K562 (cell line): Measurements from ENCODE around the gene GRB14. TPM values are rescaled to one million over a fixed set of nuclear protein-coding genes. Genes with fewer than 3 reads are reported as not detected.

Source experiments
- ATAC-seq: fragments of 200-7000 bp; cut with Tn5 transposase; 3 replicates; pipeline ENCODE4 v1.9.1; 2020; ENCODE audit warnings: moderate library complexity
- BruUV-seq: library from RNA; stranded (reverse); fragments of 400-500 nt; replicated peaks from 2 replicates; lab custom pipeline; 2021; lab: Mats Ljungman, UMichigan
- CTCF ChIA-PET: fragments of 300-600 bp; formaldehyde crosslinking; extraction: SDS; loops from one replicate; lab custom pipeline; 2021; ENCODE audit warnings: low intra/inter-chr PET ratio; lab: Yijun Ruan, JAX
- POLR2A ChIA-PET: fragments of 300-600, 350-650 bp; sonication (Branson Sonifier 250); formaldehyde crosslinking; extraction: SDS; loops from one replicate; lab custom pipeline; 2021; ENCODE audit warnings: antibody characterized with exemption, inconsistent platforms; lab: Yijun Ruan, JAX
- DNase-seq, 4 experiments: peaks; one replicate each; pipeline versions ENCODE4 v3.0.0 to v3.0.0-alpha.2; 2011 to 2018; ENCODE audit warnings: low spot score in 3 of 4, mixed read lengths in 3 of 4; ENCODE audit errors: extremely low read depth in 1 of 4
- FAIRE-seq: peaks from 2 replicates; lab custom pipeline; 2011; peaks lifted over from hg19 to GRCh38; lab: Jason Lieb, UNC
- H2AFZ ChIP-seq: 2 replicates; pipeline ENCODE4 v1.6.0; 2011; ENCODE audit warnings: low read depth, low read length, control low read depth, inconsistent platforms
- H3K27ac ChIP-seq: fragments of 200-600 bp; 3 replicates; pipeline ENCODE4 v1.8.0; 2011; ENCODE audit warnings: low read depth, mild to moderate bottlenecking, control low read depth, inconsistent platforms, low read length, moderate library complexity, mixed read lengths; ENCODE audit errors: extremely low read depth
- H3K27me3 ChIP-seq, 2 experiments: fragments of 300-600 bp in 1 of 2; 2 replicates in 1 of 2; 3 replicates in 1 of 2; pipeline versions ENCODE4 v1.6.0 to v1.8.0; 2011; ENCODE audit warnings: inconsistent platforms in 2 of 2, low read length in 2 of 2, mild to moderate bottlenecking in 1 of 2, mixed read lengths in 1 of 2, moderate library complexity in 1 of 2; ENCODE audit not compliant: control insufficient read depth in 2 of 2, insufficient read depth in 2 of 2
- H3K36me3 ChIP-seq: fragments of 300-600 bp; 3 replicates; pipeline ENCODE4 v1.8.0; 2011; ENCODE audit warnings: mild to moderate bottlenecking, low read length, inconsistent platforms; ENCODE audit not compliant: control insufficient read depth, insufficient read depth
- H3K4me1 ChIP-seq, 2 experiments: fragments of 200-600 bp in 1 of 2; replicated peaks in 1 of 2; 2 replicates in 1 of 2; 3 replicates in 1 of 2; pipeline versions ENCODE4 v1.5.1 to v1.8.0; 2011; ENCODE audit warnings: inconsistent platforms in 2 of 2, low read length in 2 of 2, mild to moderate bottlenecking in 1 of 2, mixed read lengths in 1 of 2, moderate library complexity in 1 of 2; ENCODE audit not compliant: control insufficient read depth in 2 of 2, insufficient read depth in 2 of 2
- H3K4me2 ChIP-seq: 2 replicates; pipeline ENCODE4 v1.6.1; 2011; ENCODE audit warnings: low read length, control low read depth, inconsistent platforms, mixed read lengths; ENCODE audit not compliant: insufficient read depth
- H3K4me3 ChIP-seq: fragments of 200-600 bp; sonication (generic), shearing (Covaris generic); 2 replicates; pipeline ENCODE4 v1.5.1; 2016; ENCODE audit warnings: control low read depth, inconsistent platforms
- H3K79me2 ChIP-seq: fragments of 200-600 bp; 3 replicates; pipeline ENCODE4 v1.8.0; 2011; ENCODE audit warnings: low read length, inconsistent platforms; ENCODE audit not compliant: control insufficient read depth, insufficient read depth
- H3K9ac ChIP-seq, 2 experiments: 2 replicates each; pipeline versions ENCODE4 v1.6.0 to v1.6.1; 2011; ENCODE audit warnings: low read depth in 2 of 2, low read length in 2 of 2, control low read depth in 1 of 2, inconsistent platforms in 1 of 2, mild to moderate bottlenecking in 1 of 2, mixed read lengths in 1 of 2; ENCODE audit not compliant: insufficient read depth in 1 of 2
- H3K9me1 ChIP-seq: one replicate; pipeline ENCODE4 v1.6.0; 2011; ENCODE audit warnings: inconsistent platforms, mild to moderate bottlenecking, low read length, moderate library complexity; ENCODE audit not compliant: control insufficient read depth, insufficient read depth
- H3K9me3 ChIP-seq: replicated peaks from 2 replicates; pipeline ENCODE4 v1.5.1; 2011; ENCODE audit warnings: low read depth, low read length, inconsistent platforms; ENCODE audit not compliant: control insufficient read depth, insufficient read depth
- H4K20me1 ChIP-seq: replicated peaks from 2 replicates; pipeline ENCODE4 v1.6.1; 2011; ENCODE audit warnings: low read length, inconsistent platforms, mixed read lengths; ENCODE audit not compliant: control insufficient read depth, insufficient read depth
- CEBPG ChIP-seq, 3 experiments: fragments of 200-800 bp in 1 of 3; sonication (Bioruptor generic) in 1 of 3; sonication (generic) in 1 of 3; formaldehyde crosslinking in 1 of 3; IDR thresholded peaks in 2 of 3; conservative IDR thresholded peaks in 1 of 3; 2 replicates each; pipeline versions ENCODE4 v1.6.1 to v1.8.0; 2016 to 2022; ENCODE audit warnings: missing compliant biosample characterization in 2 of 3, missing genetic modification characterization in 2 of 3, mild to moderate bottlenecking in 1 of 3, missing genetic modification reagents in 1 of 3
- GTF2E2 ChIP-seq: fragments of 200-800 bp; sonication (Bioruptor generic); IDR thresholded peaks from 2 replicates; pipeline ENCODE4 v1.6.1; 2016; ENCODE audit warnings: missing genetic modification characterization, missing compliant biosample characterization
- RAD21 ChIP-seq, 2 experiments: fragments of 250-450 bp in 1 of 2; fragments of 450-650 bp in 1 of 2; sonication (Bioruptor Pico) in 1 of 2; formaldehyde crosslinking in 1 of 2; IDR thresholded peaks in 1 of 2; conservative IDR thresholded peaks in 1 of 2; 2 replicates each; pipeline versions ENCODE4 v1.4.0 to v1.8.0; 2020 to 2022; ENCODE audit warnings: mild to moderate bottlenecking in 2 of 2, moderate library complexity in 1 of 2
- RAD51 ChIP-seq: fragments of 450-650 bp; IDR thresholded peaks from 2 replicates; pipeline ENCODE4 v1.7.1; 2016; ENCODE audit warnings: low read depth, mild to moderate bottlenecking, borderline replicate concordance
- WGBS: fragments of 100-300 bp; shearing (Covaris generic); methylation state at CpG from one replicate; pipeline ENCODE4 v1.1.6; 2016; ENCODE audit warnings: low coverage, mixed read lengths; ENCODE audit not compliant: insufficient coverage; ENCODE audit errors: missing lambda C conversion rate; 5-methylcytosine and 5-hydroxymethylcytosine counted together
- in situ Hi-C: fragments of 300-500 bp; cut with MboI; formaldehyde crosslinking; loops from 4 replicates; pipeline ENCODE4 v1.15.0; 2018; ENCODE audit warnings: inconsistent platforms, mixed read lengths
- intact Hi-C: fragments of 100-400 bp; cut with micrococcal nuclease; formaldehyde crosslinking; loops from 2 replicates; pipeline ENCODE4 v1.14.2; 2022
- polyA plus RNA-seq, 8 experiments: library from polyadenylated mRNA; depleted of rRNA in 4 of 8; stranded (reverse) in 5 of 8; unstranded in 3 of 8; fragments of >200 nt; fragmentation: Nextera tagmentation in 2 of 8; fragmentation: Illumina TruSeq in 1 of 8; extraction: Ambion mirVana in 2 of 8; extraction: Trizol in 1 of 8; gene quantifications; 2 replicates each; pipeline versions ENCODE4 v1.2.1 to v1.2.3, GENCODE V29; 2011 to 2014; ENCODE audit warnings: inconsistent platforms in 1 of 8, missing spikeins in 1 of 8
- total RNA-seq, 7 experiments: library from RNA; depleted of rRNA in 6 of 7; stranded (reverse); fragments of >200 nt in 6 of 7; fragmentation: Illumina TruSeq in 2 of 7; extraction: Trizol in 2 of 7; gene quantifications; 2 replicates each; pipeline versions ENCODE4 v1.2.1 to v1.2.3, GENCODE V29; 2011 to 2021; ENCODE audit warnings: low replicate concordance in 1 of 7
- TF ChIP-seq, protein P1 (sequence below), 3 experiments: IDR thresholded peaks in 2 of 3; conservative IDR thresholded peaks in 1 of 3; 2 replicates each; pipeline ENCODE4 v1.5.1; 2011 to 2012; ENCODE audit warnings: low read length in 3 of 3, mild to moderate bottlenecking in 3 of 3, control low read depth in 2 of 3, improper control_type of control experiment in 1 of 3, inconsistent platforms in 1 of 3, low read depth in 1 of 3, mixed read lengths in 1 of 3, moderate library complexity in 1 of 3; ENCODE audit not compliant: insufficient read depth in 2 of 3

Gene GRB14
- total and polyA plus RNA-seq, 9 of the 15 experiments (the other 6 are each of a cell fraction or from before 2014, with no cell fraction given): not detected

DNA sequence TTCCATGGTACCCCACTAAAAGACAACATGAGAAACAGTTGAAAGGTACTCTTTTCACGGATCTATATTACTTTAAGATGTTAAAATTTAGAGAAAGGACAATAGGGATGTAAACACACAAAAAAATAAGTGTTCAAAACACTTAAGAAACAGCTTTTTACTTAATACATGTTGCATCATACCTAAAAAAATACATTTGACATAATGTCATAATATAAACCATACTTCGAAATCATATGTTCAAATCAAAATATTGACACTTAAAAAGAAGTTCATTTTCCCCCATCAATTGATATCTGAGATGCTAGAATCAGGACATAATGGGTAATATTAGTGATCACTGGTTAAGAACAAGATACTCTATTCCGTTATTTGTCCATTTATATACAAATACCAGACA, 124.9 kb downstream of the GRB14 start:
- no peak overlapping the region for H3K27ac ChIP-seq
- DNase-seq: no peak
- CTCF ChIA-PET: interaction anchor here (0.7 kb wide), 1 partner anchor 16 kb away, joined by 3 read pairs; no protein-coding TSS in a partner anchor
- no peak for TF ChIP-seq RAD51
- no peak for TF ChIP-seq CEBPG (CRISPR knock-in tag; IDR thresholded peaks at IDR 0.05)
- peak in 1 of 2 experiments; percentile 82; a peak in 3 of 4 replicates for TF ChIP-seq CEBPG (tag; conservative IDR thresholded peaks at IDR 0.05 in 1 of 2, IDR thresholded peaks at IDR 0.05 in 1 of 2)
- TF ChIP-seq, all 486 proteins: peak for 1
- no peak overlapping the region for H3K9ac ChIP-seq
- ATAC-seq (no peak), FAIRE-seq (no peak)
- no peaks in the 10 kb centered on the region for H3K36me3 ChIP-seq
- POLR2A ChIA-PET: interaction anchor here (0.6 kb wide), 1 partner anchor 16 kb away, joined by 3 read pairs; no protein-coding TSS in a partner anchor
- no peaks in the 10 kb centered on the region for H3K79me2 ChIP-seq
- in situ Hi-C loops (loop anchor here (25.0 kb wide), 1 partner anchor 1159 kb away; no protein-coding TSS in a partner anchor), intact Hi-C loops (loop anchor here (10.0 kb wide), 1 partner anchor 1342 kb away; no protein-coding TSS in a partner anchor)
- no TSS peak for BruUV-seq
- no peaks in the 10 kb centered on the region for H3K9me3 ChIP-seq
- H3K4me2 ChIP-seq: no peak overlapping the region
- H3K9me1 ChIP-seq: no peaks in the 10 kb centered on the region
- H2AFZ ChIP-seq: no peak overlapping the region
- no peak overlapping the region for H3K4me3 ChIP-seq
- no peaks in the 10 kb centered on the region for H3K4me1 ChIP-seq
- 0% methylated on average over 3 of the region's 3 CpGs for WGBS
- no peaks in the 10 kb centered on the region for H3K27me3 ChIP-seq
- H4K20me1 ChIP-seq: no peaks in the 10 kb centered on the region

DNA sequence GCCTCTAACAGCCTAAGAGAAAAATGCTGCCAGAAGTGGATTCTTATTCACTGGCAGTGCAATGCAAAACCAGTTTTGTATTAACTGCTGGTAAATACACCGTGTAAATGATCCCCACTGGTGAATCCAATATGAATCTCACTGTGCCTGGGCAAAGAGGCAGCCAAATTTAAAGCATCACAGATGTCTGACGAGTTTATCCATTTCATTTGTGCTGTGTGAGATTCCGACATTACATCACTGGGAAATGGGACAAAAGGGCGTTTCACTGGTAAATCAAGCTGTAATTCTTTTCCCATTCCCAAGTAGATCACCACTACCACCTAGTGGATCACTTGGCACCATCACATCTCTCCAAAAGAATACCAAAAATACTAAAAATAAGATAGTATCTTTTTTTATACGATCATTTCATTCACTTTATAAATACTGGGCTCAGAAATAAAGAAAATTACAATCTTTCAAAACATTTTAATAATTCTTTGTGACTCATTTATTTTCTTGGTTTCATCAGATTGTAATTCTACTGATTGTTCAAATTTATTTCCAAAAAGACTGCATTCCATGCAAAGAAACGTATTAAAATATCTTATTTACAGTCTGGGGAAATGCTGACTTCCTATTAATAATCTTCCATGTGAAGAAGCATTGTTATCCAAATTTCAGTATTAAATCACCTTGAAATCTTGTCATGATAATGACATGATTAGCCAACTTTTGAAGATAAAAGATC, 125.6 kb downstream of the GRB14 start:
- Histone ChIP-seq H4K20me1 (no peaks in the 10 kb centered on the region), H2AFZ (no peak overlapping the region), H3K4me1 (no peaks in the 10 kb centered on the region), H3K79me2 (no peaks in the 10 kb centered on the region), H3K9me3 (no peaks in the 10 kb centered on the region), H3K9ac (no peak overlapping the region), H3K9me1 (no peaks in the 10 kb centered on the region), H3K4me2 (no peak overlapping the region), H3K36me3 (no peaks in the 10 kb centered on the region), H3K27me3 (no peaks in the 10 kb centered on the region), H3K27ac (no peak overlapping the region), H3K4me3 (no peak overlapping the region)
- 0% methylated on average over 6 of the region's 6 CpGs for WGBS
- no peak for TF ChIP-seq GTF2E2 (tag)
- peak; percentile 23 to 37; a peak in 2 of 4 replicates for TF ChIP-seq RAD21 (CRISPR knock-in tag; conservative IDR thresholded peaks at IDR 0.05 in 1 of 2, IDR thresholded peaks at IDR 0.05 in 1 of 2)
- TF ChIP-seq, protein P1, sequence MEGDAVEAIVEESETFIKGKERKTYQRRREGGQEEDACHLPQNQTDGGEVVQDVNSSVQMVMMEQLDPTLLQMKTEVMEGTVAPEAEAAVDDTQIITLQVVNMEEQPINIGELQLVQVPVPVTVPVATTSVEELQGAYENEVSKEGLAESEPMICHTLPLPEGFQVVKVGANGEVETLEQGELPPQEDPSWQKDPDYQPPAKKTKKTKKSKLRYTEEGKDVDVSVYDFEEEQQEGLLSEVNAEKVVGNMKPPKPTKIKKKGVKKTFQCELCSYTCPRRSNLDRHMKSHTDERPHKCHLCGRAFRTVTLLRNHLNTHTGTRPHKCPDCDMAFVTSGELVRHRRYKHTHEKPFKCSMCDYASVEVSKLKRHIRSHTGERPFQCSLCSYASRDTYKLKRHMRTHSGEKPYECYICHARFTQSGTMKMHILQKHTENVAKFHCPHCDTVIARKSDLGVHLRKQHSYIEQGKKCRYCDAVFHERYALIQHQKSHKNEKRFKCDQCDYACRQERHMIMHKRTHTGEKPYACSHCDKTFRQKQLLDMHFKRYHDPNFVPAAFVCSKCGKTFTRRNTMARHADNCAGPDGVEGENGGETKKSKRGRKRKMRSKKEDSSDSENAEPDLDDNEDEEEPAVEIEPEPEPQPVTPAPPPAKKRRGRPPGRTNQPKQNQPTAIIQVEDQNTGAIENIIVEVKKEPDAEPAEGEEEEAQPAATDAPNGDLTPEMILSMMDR (IDR thresholded peaks at IDR 0.05 in 2 of 3, conservative IDR thresholded peaks at IDR 0.05 in 1 of 3; ENCODE audit: insufficient read depth in 2 of 3, low read depth in 1 of 3, low read length in 3 of 3): peak in 2 of 3 experiments; percentile 10 to 28; a peak in 3 of 6 replicates
- FAIRE-seq (no peak), ATAC-seq (no peak), DNase-seq (peak in 1 of 4 experiments; percentile 9)
- intact Hi-C loops (loop anchor here (10.0 kb wide), 1 partner anchor 1341 kb away; no protein-coding TSS in a partner anchor), in situ Hi-C loops (loop anchor here (25.0 kb wide), 1 partner anchor 1158 kb away; no protein-coding TSS in a partner anchor)
- POLR2A ChIA-PET: no interaction called here
- CTCF ChIA-PET: interaction anchor here (0.7 kb wide), 1 partner anchor 15 kb away, joined by 3 read pairs; no protein-coding TSS in a partner anchor
- BruUV-seq: no TSS peak
